GM12864 (cell line): Measurements from ENCODE around the gene P2RY8.

Experiments
- DNase-seq: peaks from one replicate; pipeline ENCODE4 v3.0.0-alpha.2; 2011; ENCODE audit warnings: low read depth
- H3K4me3 ChIP-seq: 2 replicates; pipeline ENCODE4 v1.5.1; 2011; ENCODE audit warnings: mild to moderate bottlenecking, low read depth, low read length, control low read depth
- CTCF ChIP-seq: IDR thresholded peaks from 2 replicates; pipeline ENCODE4 v1.5.1; 2011; ENCODE audit warnings: low read depth, mild to moderate bottlenecking, moderate library complexity, low read length, control low read depth, inconsistent platforms; ENCODE audit errors: missing control alignments

P2RY8 gene

GRCh38 chrX:1462110-1462509, 74.9 kb downstream of the P2RY8 start:
- DNase-seq, result no peak
- TF ChIP-seq CTCF, result no peak
- no peak overlapping the region for H3K4me3 ChIP-seq

GRCh38 chrX:1455948-1456280, 81.1 kb downstream of the P2RY8 start:
- DNase-seq, result no peak
- no peak overlapping the region for H3K4me3 ChIP-seq
- TF ChIP-seq CTCF, result no peak

- no peak for DNase-seq
- TF ChIP-seq CTCF, result peak; percentile 87
- H3K4me3 ChIP-seq, result peak overlapping the region; percentile 61
Measured at GRCh38 chrX:1453951-1454785, 82.8 kb downstream of the P2RY8 start.

DNA sequence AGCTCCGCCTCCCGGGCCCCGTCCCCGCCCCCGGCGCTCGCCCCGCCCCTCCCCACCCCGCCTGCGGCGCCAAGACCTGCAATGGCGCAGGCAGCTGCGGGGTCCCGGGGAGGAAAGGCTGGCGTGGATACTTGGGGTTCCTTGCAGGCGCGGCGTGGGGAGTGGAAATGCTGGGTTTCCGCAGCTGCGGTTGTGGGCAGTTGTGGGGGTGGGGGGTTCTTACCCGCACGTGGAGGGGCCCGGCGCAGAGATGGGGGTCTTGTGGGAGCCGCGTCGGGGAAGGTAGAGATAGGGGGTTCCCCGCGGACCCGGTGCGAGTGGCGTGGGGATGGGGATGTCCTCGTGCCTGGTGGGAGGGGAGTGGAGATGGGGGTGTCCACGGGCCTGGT, 83.6 kb downstream of the P2RY8 start:
- TF ChIP-seq CTCF, result no peak
- peak overlapping the region; percentile 73 for H3K4me3 ChIP-seq
- DNase-seq, result no peak

- peak; percentile 90 for DNase-seq
Measured at GRCh38 chrX:1452516-1453394, 84.2 kb downstream of the P2RY8 start, which contains the start of gene ASMTL. Gene ASMTL (minus strand): TSS chrX:1452909. CDS start chrX:1452840, 69 bp downstream.

More at GRCh38 chrX:1452516-1453394, 84.2 kb downstream of the P2RY8 start, which contains the start of gene ASMTL:
- TF ChIP-seq CTCF, result no peak
- H3K4me3 ChIP-seq, result peak within 1 kb of the TSS; percentile 79
